GM19099 (cell line): ENCODE measurements around the gene FRZB.

Experiments
- POLR2A ChIP-seq: IDR thresholded peaks from 3 replicates; pipeline ENCODE4 v1.6.1; 2011; ENCODE audit warnings: low read depth; ENCODE audit not compliant: insufficient read length; ENCODE audit errors: extremely low read depth

Gene FRZB, protein sequence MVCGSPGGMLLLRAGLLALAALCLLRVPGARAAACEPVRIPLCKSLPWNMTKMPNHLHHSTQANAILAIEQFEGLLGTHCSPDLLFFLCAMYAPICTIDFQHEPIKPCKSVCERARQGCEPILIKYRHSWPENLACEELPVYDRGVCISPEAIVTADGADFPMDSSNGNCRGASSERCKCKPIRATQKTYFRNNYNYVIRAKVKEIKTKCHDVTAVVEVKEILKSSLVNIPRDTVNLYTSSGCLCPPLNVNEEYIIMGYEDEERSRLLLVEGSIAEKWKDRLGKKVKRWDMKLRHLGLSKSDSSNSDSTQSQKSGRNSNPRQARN

DNA sequence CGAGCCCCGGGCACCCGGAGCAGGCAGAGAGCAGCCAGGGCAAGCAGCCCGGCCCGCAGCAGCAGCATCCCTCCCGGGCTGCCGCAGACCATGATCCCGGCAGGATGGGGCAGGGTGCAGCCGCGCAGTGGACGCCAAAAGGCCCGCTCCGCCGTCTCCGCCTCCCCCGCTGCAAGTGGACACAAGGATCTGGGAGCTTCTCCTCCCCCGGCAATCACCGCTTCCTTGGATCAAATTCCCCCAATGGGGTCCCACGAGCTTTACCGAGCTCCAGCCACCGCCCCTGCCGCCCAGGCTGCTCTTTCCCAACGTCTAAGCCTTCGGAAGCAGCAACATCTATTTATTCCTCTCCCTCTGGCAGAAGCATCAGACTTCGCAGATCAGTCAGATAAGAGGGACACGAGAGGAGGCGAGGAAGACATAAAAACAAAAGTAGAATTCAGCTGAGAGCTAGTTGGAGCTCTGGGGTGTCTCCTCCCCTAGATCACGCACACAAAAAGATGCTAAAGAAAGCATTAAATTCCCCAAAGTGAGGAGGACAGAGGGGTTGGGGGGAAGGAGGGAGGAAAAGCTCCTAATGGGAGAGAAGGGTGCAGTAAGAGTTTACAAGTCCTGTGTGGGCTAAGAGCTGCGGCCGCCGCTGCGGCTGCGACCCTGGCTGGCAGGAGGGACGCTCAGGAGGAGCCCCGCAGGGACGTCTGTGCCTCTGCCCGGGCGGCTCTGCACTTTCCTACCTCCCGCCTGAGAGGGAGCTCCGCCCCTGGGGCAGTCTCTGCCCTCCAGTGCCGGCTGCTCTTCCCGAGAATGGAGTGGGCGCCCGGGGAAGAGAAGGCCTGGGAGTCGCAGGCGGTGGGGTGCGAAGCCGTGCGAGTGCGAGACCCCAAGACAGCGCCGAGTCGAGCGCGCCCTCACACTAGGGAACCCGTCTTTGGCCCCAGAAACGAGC is at the start of gene FRZB:
Gene FRZB, minus strand, starts transcription at position 177 of the 946 bp plus-strand sequence. Its CDS starts 85 bp downstream, at position 92.
- no peak for TF ChIP-seq POLR2A

GRCh38 chr2:182915369-182916326 is 49.2 kb upstream of the FRZB start:
- TF ChIP-seq POLR2A: no peak

DNA sequence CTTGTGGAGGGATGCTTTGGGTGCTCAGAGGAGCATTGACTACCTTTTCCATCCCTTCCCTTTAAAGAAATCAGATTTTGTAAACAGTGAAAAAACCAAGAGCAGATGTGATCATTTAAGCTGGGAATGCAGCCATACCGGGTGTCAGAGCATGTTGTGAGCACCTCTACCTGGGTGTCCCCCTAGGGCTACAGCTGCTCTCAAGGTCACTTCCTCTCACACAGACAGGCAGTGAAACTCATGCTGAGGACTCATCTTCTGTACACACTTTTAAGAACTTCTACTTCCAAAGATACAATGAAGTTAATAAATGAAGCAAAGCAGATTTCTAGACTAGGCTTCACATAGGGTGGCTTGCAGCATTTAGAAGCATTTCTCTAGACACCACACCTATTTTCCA is 48.4 kb upstream of the FRZB start:
- no peak for TF ChIP-seq POLR2A

DNA sequence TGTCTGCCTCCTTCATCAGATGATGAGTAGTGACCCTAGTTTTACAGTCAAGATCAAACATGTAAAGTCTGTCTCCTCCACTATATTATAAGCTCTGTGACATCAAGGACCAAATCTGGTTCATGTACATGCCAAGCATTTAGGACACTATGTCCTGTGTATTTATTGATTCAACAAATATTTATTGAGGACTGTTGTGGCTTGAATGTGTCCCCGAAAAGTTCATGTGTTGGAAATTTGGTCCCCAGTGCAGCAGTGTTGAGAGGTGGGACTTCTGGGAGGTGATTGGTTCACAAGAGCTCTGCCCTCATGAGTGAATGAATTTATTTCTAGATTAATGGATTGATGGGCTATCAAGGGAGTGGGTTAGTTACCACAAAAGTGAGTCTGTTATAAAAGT is 46.6 kb upstream of the FRZB start:
- TF ChIP-seq POLR2A: no peak

DNA sequence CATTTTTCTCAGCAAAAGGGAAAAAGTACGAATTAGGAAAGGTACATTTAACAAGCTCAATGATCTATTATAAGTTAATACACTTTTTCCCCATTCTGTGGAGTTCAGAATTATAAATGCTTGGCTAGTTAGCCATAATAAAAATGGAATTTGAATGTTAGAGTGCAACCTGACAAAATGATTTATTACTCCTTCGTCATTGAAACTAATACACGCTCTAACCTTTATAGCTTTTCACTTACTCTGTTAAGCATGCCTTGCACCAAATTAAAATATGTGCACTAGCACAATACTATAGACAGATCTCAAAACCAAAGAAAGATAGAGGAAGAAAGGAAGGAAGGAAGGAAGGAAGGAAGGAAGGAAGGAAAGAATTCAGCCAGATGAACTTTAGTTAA is 46.1 kb upstream of the FRZB start:
- TF ChIP-seq POLR2A: no peak

DNA sequence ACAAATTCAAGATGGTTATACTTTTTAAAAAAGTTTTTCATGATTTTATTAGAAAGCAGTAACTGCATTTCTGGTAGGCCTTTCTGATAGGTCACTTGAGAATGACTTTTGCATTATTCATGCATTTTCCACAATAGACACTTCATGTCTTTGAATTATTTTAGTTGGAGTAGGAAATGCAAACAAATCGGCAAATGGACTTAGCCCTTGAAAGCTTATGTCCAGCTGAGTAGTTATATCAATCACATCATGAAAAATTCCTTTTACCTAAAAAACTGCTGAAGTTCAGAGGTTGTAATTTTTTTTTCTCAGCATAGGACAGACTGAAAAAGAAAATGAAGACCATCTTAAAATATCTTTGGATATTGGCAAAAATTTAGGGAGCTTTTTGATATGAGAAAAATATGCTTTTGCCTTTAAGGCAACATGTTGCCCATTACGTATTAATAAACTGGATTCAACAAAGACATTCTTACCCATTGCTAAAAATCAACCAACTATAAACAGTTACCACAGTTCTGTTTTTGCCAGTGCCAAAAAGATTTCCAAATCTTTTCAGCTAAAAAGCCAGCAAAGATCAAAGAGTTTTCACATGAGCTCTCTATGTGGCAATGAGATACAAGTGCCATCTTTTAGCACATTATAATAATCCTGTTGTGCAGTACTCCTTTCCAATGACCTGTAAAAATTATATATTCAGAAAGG is 45.5 kb upstream of the FRZB start:
- no peak for TF ChIP-seq POLR2A

DNA sequence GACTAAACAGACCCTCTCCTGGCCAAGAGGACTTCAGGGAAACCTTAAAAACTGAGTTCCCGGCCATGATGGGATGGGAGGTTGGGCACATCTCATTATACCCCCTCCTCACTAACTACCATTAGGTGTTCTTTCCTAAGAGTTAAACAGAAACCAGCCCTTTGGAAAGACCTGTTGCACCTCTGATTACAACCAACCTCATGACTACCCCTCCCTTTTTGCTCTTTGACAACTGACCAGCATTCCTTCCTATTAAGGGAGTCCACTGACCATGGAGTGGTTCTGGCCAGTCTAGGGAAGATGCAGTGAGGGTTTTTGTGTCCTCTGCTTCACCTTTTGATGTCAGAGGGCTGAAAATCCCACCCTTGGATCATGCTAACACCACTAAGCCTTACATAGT is 44.5 kb upstream of the FRZB start:
- no peak for TF ChIP-seq POLR2A

DNA sequence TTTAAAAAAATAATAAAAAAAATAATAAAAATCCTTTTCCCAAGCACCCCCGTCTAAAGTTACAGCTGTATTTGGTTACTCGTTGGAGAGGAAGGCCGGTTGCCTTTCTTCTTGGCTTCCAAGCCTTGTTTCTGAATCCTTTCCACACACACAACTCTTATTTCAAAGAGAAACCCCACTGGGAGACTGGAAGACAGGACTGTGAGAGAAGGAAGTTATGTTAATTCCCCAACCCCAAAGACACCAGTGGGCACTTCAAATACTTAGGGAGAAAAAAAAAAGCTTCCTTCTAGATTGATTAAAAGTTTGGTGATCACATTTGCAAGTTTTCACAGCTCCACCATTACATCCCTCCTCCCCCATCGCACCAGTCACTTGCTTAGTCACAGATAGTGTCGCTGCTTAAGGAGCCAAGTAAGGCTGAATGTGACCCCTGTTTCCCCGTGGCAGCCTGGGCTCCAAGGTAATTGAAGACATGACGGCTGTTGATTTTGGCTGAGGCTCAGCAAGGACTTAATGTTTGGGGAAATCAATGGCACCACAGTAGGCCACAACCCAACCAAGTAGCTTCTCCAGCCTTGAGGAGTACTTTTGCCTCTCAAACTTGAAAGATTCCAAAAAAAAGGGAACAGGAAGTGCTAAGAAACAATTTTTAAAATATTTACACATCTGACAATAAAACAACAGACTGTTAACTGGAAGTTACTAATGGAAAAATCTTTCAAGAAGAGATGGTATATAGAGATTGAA is 40.8 kb upstream of the FRZB start:
- TF ChIP-seq POLR2A: no peak

DNA sequence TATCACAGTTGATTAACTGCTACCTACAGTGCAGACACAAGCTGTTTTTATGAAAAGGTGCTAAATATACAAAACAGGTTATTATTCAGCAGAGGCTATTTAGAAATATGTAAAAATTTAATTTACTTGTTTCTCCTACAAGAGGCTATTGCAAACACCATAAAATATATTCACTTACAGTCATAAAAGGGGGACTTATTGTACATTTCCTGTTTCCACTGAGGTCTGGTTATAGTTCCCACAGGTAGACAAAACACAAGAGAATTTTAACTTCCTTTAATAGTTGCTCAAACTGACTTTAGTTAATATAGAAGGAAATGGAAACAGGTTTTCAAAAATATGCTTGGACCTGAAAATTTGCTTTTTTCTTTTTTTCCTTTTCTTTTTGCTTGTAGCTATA is 40.0 kb upstream of the FRZB start:
- no peak for TF ChIP-seq POLR2A

GRCh38 chr2:182904844-182905243 is 38.4 kb upstream of the FRZB start:
- TF ChIP-seq POLR2A: no peak

DNA sequence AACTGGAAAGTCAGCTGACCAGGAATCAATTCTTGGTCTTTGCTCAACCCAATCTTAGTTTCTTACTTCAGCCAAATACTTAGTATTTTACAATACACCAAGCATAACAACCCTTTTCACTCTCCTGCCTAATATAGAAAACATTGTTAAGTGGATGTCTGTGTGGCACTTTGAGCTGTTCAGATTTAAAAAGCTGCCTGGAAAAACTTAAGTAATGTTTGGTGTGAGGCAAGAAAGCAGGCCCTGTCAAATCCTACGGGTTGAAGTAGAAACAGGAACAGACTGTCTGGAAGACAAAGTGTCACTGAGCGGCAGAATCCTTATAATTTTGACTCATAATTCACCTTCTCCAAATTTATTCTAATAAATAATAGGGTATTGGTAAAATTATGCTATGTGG is 37.1 kb upstream of the FRZB start:
- no peak for TF ChIP-seq POLR2A

DNA sequence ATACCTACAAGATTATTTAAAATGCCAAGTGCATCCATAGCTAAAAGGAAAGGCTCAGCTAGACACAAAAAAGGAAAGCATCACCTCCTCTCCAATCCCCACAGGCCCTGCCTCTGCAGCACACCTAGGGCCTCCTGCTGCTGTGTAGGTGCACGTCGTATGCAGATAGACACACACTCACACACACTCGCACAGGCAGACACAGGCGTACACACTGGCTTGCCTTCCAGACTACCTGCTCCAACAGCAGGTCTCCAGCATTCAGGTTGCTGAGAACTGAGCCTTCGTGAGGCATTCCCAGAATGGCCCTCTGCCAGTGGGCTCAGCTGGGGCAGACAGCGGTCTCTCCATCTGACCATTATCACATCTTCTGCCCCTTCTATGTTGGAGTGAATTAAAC is 35.3 kb upstream of the FRZB start:
- TF ChIP-seq POLR2A: no peak

GRCh38 chr2:182898718-182899117 is 32.3 kb upstream of the FRZB start:
- no peak for TF ChIP-seq POLR2A

DNA sequence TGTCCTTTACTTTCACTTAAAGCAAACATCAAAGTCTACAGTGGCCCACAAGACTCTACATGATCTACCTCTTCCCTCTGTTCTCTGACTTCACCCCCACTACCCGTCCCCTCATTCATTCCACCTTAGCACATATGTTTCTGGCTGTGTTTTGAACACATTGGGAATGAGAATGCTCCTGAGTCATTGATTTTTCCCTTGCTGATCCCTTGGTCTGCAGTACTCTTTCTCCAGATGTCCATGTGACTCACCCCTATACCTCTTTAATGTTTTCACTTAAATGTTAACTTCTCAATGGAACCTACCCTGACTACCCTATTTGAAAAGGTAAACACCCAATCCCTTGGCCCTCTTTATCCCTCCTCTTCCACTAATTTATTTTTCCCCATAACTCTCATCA is 30.7 kb upstream of the FRZB start:
- TF ChIP-seq POLR2A: no peak
